HG03025 (cell line): ENCODE data around the gene KCNJ9.

ENCODE experiments used
- ATAC-seq: cut with Tn5 transposase; IDR thresholded peaks from one replicate; pipeline ENCODE4 v1.9.1; 2021; ENCODE audit warnings: mild to moderate bottlenecking, moderate library complexity; ENCODE audit not compliant: unreplicated experiment, low FRiP score

Gene KCNJ9

GRCh38 chr1:160137216-160137862, 56.0 kb downstream of the KCNJ9 start:
- ATAC-seq, result no peak

- no peak for ATAC-seq
These were observed 58.5 kb downstream of the KCNJ9 start for GRCh38 chr1:160139840-160140239.
